Esophagus muscularis mucosa (tissue), 4 donors: ENCODE measurements around the gene TNFSF8. TPM values are rescaled to one million over a fixed set of nuclear protein-coding genes. Genes with fewer than 3 reads are reported as not detected.

Source experiments
- DNase-seq: peaks from one replicate; pipeline ENCODE4 v3.0.0-alpha.2; 2017; ENCODE audit errors: extremely low spot score
- H3K27ac ChIP-seq, 4 donors: fragments of 200-600 bp; sonication (generic); replicated peaks in 1 of 4; 1 replicate in 3 of 4; 2 replicates in 1 of 4; pipeline ENCODE4 v1.5.1; 2016 to 2019; ENCODE audit warnings: mild to moderate bottlenecking in 1 of 4
- H3K27me3 ChIP-seq, 4 donors: fragments of 200-600 bp; sonication (generic); one replicate each; pipeline versions ENCODE4 v1.5.1 to v1.6.0; 2016 to 2019
- H3K36me3 ChIP-seq, 4 donors: fragments of 200-600 bp; sonication (generic); one replicate each; pipeline ENCODE4 v1.5.1; 2016 to 2019
- H3K4me1 ChIP-seq, 4 donors: fragments of 200-600 bp; sonication (generic); one replicate each; pipeline ENCODE4 v1.5.1; 2016 to 2019
- H3K4me3 ChIP-seq, 4 donors: fragments of 200-600 bp; sonication (generic); 1 replicate in 2 of 4; 2 replicates in 2 of 4; pipeline ENCODE4 v1.5.1; 2016 to 2019; ENCODE audit warnings: mild to moderate bottlenecking in 4 of 4, moderate library complexity in 1 of 4
- H3K9me3 ChIP-seq, 4 donors: fragments of 200-600 bp; sonication (generic); 1 replicate in 3 of 4; 2 replicates in 1 of 4; pipeline ENCODE4 v1.5.1; 2016 to 2019
- CTCF ChIP-seq, 3 experiments: fragments of 200-600 bp in 2 of 3; fragments of 450-650 bp in 1 of 3; sonication (generic) in 2 of 3; IDR thresholded peaks; one replicate each; pipeline ENCODE4 v1.5.1; 2017 to 2019; ENCODE audit warnings: antibody characterized with exemption in 3 of 3, mild to moderate bottlenecking in 2 of 3, moderate library complexity in 1 of 3
- EP300 ChIP-seq: sonication (generic); formaldehyde crosslinking; IDR thresholded peaks from one replicate; pipeline ENCODE4 v1.6.1; 2017; ENCODE audit warnings: antibody characterized with exemption
- POLR2A ChIP-seq: fragments of 450-650 bp; IDR thresholded peaks from one replicate; pipeline ENCODE4 v1.6.1; 2017; ENCODE audit warnings: antibody characterized with exemption, moderate library complexity, mild to moderate bottlenecking, low read depth
- POLR2AphosphoS5 ChIP-seq, 2 donors: sonication (generic); formaldehyde crosslinking; IDR thresholded peaks; one replicate each; pipeline ENCODE4 v1.6.1; 2017; ENCODE audit warnings: antibody characterized with exemption in 2 of 2
- WGBS: methylation state at CpG from one replicate; pipeline ENCODE4 v1.1.5; 2018; 5-methylcytosine and 5-hydroxymethylcytosine counted together
- intact Hi-C: fragments of 100-400 bp; cut with DNase I; formaldehyde crosslinking; loops from one replicate; pipeline ENCODE4 v1.15.1; 2023
- total RNA-seq, 4 donors: library from RNA; depleted of rRNA; stranded (reverse); fragments of >200 nt; gene quantifications; one replicate each; pipeline versions ENCODE4 v1.1.0 to v1.2.1, GENCODE V29; 2016

TNFSF8 gene
- total RNA-seq, 4 donors from 2014 or later: 0.46 to 4.0 (median 1.4) TPM

GRCh38 chr9:114897196-114897595 is 33.2 kb downstream of the TNFSF8 start:
- Histone ChIP-seq H3K9me3 (no peaks in the 10 kb centered on the region), H3K27ac (no peak overlapping the region), H3K36me3 (no peaks in the 10 kb centered on the region), H3K4me1 (peaks cover 0 to 21% (median 18%) of the 10 kb centered on the region in 4 donors), H3K27me3 (no peaks in the 10 kb centered on the region), H3K4me3 (no peak overlapping the region)
- WGBS: 71% methylated on average over 3 of the region's 3 CpGs
- intact Hi-C loops: no loop called here
- DNase-seq: no peak
- TF ChIP-seq POLR2AphosphoS5 (IDR thresholded peaks at IDR 0.05) (no peak), CTCF (IDR thresholded peaks at IDR 0.05) (no peak), EP300 (no peak), POLR2A (no peak)

- Histone ChIP-seq H3K27ac (no peak overlapping the region), H3K4me1 (peaks cover 0 to 21% (median 18%) of the 10 kb centered on the region in 4 donors), H3K4me3 (no peak overlapping the region), H3K36me3 (no peaks in the 10 kb centered on the region), H3K9me3 (no peaks in the 10 kb centered on the region), H3K27me3 (no peaks in the 10 kb centered on the region)
- TF ChIP-seq POLR2A (no peak), POLR2AphosphoS5 (IDR thresholded peaks at IDR 0.05) (no peak), EP300 (no peak), CTCF (IDR thresholded peaks at IDR 0.05) (no peak)
- no peak for DNase-seq
- intact Hi-C loops: no loop called here
Measured at GRCh38 chr9:114896344-114896743, 34.0 kb downstream of the TNFSF8 start.

GRCh38 chr9:114895521-114895991 is 34.8 kb downstream of the TNFSF8 start:
- Histone ChIP-seq H3K4me3 (no peak overlapping the region), H3K27me3 (no peaks in the 10 kb centered on the region), H3K4me1 (peaks cover 0 to 21% (median 18%) of the 10 kb centered on the region in 4 donors), H3K27ac (peak overlapping the region in 3 of 4 donors; percentile 8 to 40 (median 32)), H3K36me3 (no peaks in the 10 kb centered on the region), H3K9me3 (no peaks in the 10 kb centered on the region)
- DNase-seq: peak; percentile 12
- TF ChIP-seq EP300: no peak
- TF ChIP-seq CTCF (IDR thresholded peaks at IDR 0.05): no peak
- TF ChIP-seq POLR2AphosphoS5 (IDR thresholded peaks at IDR 0.05): no peak
- no peak for TF ChIP-seq POLR2A
- intact Hi-C loops: no loop called here

GRCh38 chr9:114894609-114895433 is 35.6 kb downstream of the TNFSF8 start:
- TF ChIP-seq CTCF (IDR thresholded peaks at IDR 0.05): no peak
- TF ChIP-seq POLR2AphosphoS5 (IDR thresholded peaks at IDR 0.05): peak in 1 of 2 donors; percentile 52
- Histone ChIP-seq H3K27me3 (no peaks in the 10 kb centered on the region), H3K27ac (peak overlapping the region in 3 of 4 donors; percentile 32 to 45 (median 40)), H3K4me3 (no peak overlapping the region), H3K36me3 (no peaks in the 10 kb centered on the region), H3K4me1 (peaks cover 0 to 21% (median 18%) of the 10 kb centered on the region in 4 donors), H3K9me3 (no peaks in the 10 kb centered on the region)
- 33% methylated on average over 7 of the region's 7 CpGs for WGBS
- intact Hi-C loops: no loop called here
- DNase-seq: peak; percentile 89
